Mesodermal cell (in vitro differentiated cells): ENCODE results near the gene GIT1.
"Not testable (repeated sequence)": the region's sequence is repeated elsewhere in the genome, so short reads cannot be mapped to it uniquely, and the experiment has no call there.

Experiments
- H3K27ac ChIP-seq: 2 replicates; pipeline ENCODE4 v1.7.0; 2013; ENCODE audit warnings: mild to moderate bottlenecking, low read depth, low read length, moderate library complexity; ENCODE audit not compliant: severe bottlenecking
- H3K36me3 ChIP-seq: 2 replicates; pipeline ENCODE4 v1.7.1; 2013; ENCODE audit warnings: mild to moderate bottlenecking, low read length, moderate library complexity; ENCODE audit not compliant: control insufficient read depth, insufficient read depth
- H3K4me1 ChIP-seq: one replicate; pipeline ENCODE4 v1.7.1; 2013; ENCODE audit warnings: mild to moderate bottlenecking, low read length; ENCODE audit not compliant: insufficient read depth, control insufficient read depth, poor library complexity, severe bottlenecking
- H3K4me3 ChIP-seq: 2 replicates; pipeline ENCODE4 v1.7.0; 2013; ENCODE audit warnings: low read length, control low read depth, mild to moderate bottlenecking; ENCODE audit not compliant: insufficient read depth, poor library complexity, severe bottlenecking; ENCODE audit errors: extremely low read depth
- H3K9me3 ChIP-seq: 2 replicates; pipeline ENCODE4 v1.7.1; 2013; ENCODE audit warnings: mild to moderate bottlenecking, low read length, moderate library complexity; ENCODE audit not compliant: control insufficient read depth
- WGBS, 2 experiments: methylation state at CpG; one replicate each; pipeline ENCODE4 v1.1.5; 2013; ENCODE audit warnings: missing lambda C conversion rate in 2 of 2; ENCODE audit not compliant: insufficient coverage in 2 of 2; 5-methylcytosine and 5-hydroxymethylcytosine counted together

The GIT1 gene

GRCh38 chr17:29560316-29560715 is 29.1 kb downstream of the GIT1 start:
- H3K27ac ChIP-seq = no peak overlapping the region
- H3K9me3 ChIP-seq = no peaks in the 10 kb centered on the region
- no peaks in the 10 kb centered on the region for H3K36me3 ChIP-seq
- H3K4me1 ChIP-seq = peaks cover under 1% of the 10 kb centered on the region
- H3K4me3 ChIP-seq = no peak overlapping the region
- WGBS, 2 experiments = 80% methylated on average over 2 of the region's 6 CpGs; no CpG with 5 or more reads in 1 of the 2 experiments

- no peak overlapping the region for H3K27ac ChIP-seq
- no peaks in the 10 kb centered on the region for H3K9me3 ChIP-seq
- H3K36me3 ChIP-seq = no peaks in the 10 kb centered on the region
- 100% methylated on average over 1 of the region's 2 CpGs; no CpG with 5 or more reads in 1 of the 2 experiments for WGBS, 2 experiments
- no peak overlapping the region for H3K4me3 ChIP-seq
- no peaks in the 10 kb centered on the region for H3K4me1 ChIP-seq
Measured at GRCh38 chr17:29559640-29560039, 29.8 kb downstream of the GIT1 start.

GRCh38 chr17:29558139-29558538 is 31.3 kb downstream of the GIT1 start:
- not testable (repeated sequence) for H3K36me3 ChIP-seq, H3K9me3 ChIP-seq, H3K4me1 ChIP-seq, H3K4me3 ChIP-seq, H3K27ac ChIP-seq
- WGBS, 2 experiments = 88 to 92% methylated on average over 3 to 4 of the region's 5 CpGs

GRCh38 chr17:29557739-29558116 is 31.7 kb downstream of the GIT1 start:
- Histone ChIP-seq H3K4me3 (no peak overlapping the region), H3K9me3 (no peaks in the 10 kb centered on the region), H3K27ac (no peak overlapping the region), H3K4me1 (no peaks in the 10 kb centered on the region), H3K36me3 (no peaks in the 10 kb centered on the region)

- Histone ChIP-seq H3K27ac (no peak overlapping the region), H3K36me3 (no peaks in the 10 kb centered on the region), H3K4me1 (no peaks in the 10 kb centered on the region), H3K4me3 (no peak overlapping the region), H3K9me3 (no peaks in the 10 kb centered on the region)
- 80 to 83% methylated on average over 1 of the region's 1 CpG for WGBS, 2 experiments
Measured at GRCh38 chr17:29557085-29557738, 32.2 kb downstream of the GIT1 start.

GRCh38 chr17:29555840-29556239 is 33.6 kb downstream of the GIT1 start:
- Histone ChIP-seq H3K36me3 (peaks cover 4% of the 10 kb centered on the region), H3K27ac (no peak overlapping the region), H3K4me3 (no peak overlapping the region), H3K4me1 (no peaks in the 10 kb centered on the region), H3K9me3 (no peaks in the 10 kb centered on the region)
- WGBS, 2 experiments = 80 to 81% methylated on average over 2 to 3 of the region's 3 CpGs

- peaks cover 30% of the 10 kb centered on the region for H3K36me3 ChIP-seq
- H3K9me3 ChIP-seq = no peaks in the 10 kb centered on the region
- H3K4me1 ChIP-seq = no peaks in the 10 kb centered on the region
- WGBS, 2 experiments = 95 to 100% methylated on average over 3 of the region's 5 CpGs
- H3K4me3 ChIP-seq = no peak overlapping the region
- H3K27ac ChIP-seq = no peak overlapping the region
Measured at GRCh38 chr17:29549177-29549923, 40.1 kb downstream of the GIT1 start.

- Histone ChIP-seq H3K4me1 (no peaks in the 10 kb centered on the region), H3K9me3 (no peaks in the 10 kb centered on the region), H3K36me3 (peaks cover 53% of the 10 kb centered on the region), H3K4me3 (no peak overlapping the region), H3K27ac (no peak overlapping the region)
- no CpG with 5 or more reads among the region's 1 CpG for WGBS, 2 experiments
Measured at GRCh38 chr17:29546830-29547229, 42.6 kb downstream of the GIT1 start.

GRCh38 chr17:29546085-29546484 is 43.4 kb downstream of the GIT1 start:
- Histone ChIP-seq H3K9me3 (no peaks in the 10 kb centered on the region), H3K27ac (no peak overlapping the region), H3K36me3 (peaks cover 56% of the 10 kb centered on the region), H3K4me1 (no peaks in the 10 kb centered on the region), H3K4me3 (no peak overlapping the region)
- no CpG with 5 or more reads among the region's 1 CpG for WGBS, 2 experiments

GRCh38 chr17:29544066-29544465 is 45.4 kb downstream of the GIT1 start:
- Histone ChIP-seq H3K4me1 (no peaks in the 10 kb centered on the region), H3K27ac (no peak overlapping the region), H3K4me3 (no peak overlapping the region), H3K36me3 (peaks cover 68% of the 10 kb centered on the region), H3K9me3 (no peaks in the 10 kb centered on the region)
- WGBS, 2 experiments = 100% methylated on average over 1 of the region's 4 CpGs; no CpG with 5 or more reads in 1 of the 2 experiments

GRCh38 chr17:29533976-29534375 is 55.5 kb downstream of the GIT1 start:
- H3K36me3 ChIP-seq = peaks cover 70% of the 10 kb centered on the region
- no peaks in the 10 kb centered on the region for H3K4me1 ChIP-seq
- H3K9me3 ChIP-seq = no peaks in the 10 kb centered on the region
- no peak overlapping the region for H3K27ac ChIP-seq
- WGBS, 2 experiments = 94 to 97% methylated on average over 5 to 6 of the region's 8 CpGs
- no peak overlapping the region for H3K4me3 ChIP-seq
